Germinal center (tissue), 1 donor: ENCODE measurements around the gene NANOGP8.
"Not testable (repeated sequence)": the region's sequence is repeated elsewhere in the genome, so short reads cannot be mapped to it uniquely, and the experiment has no call there.

Source experiments
- DNase-seq: peaks from one replicate; pipeline ENCODE4 v3.0.0; 2012; ENCODE audit warnings: mixed read lengths, low spot score

Gene NANOGP8

GRCh38 chr15:35085176-35085919 is at the start of gene NANOGP8:
Gene NANOGP8 (minus strand): TSS chr15:35085295. CDS start chr15:35085110, 185 bp downstream.
- DNase-seq, result not testable (repeated sequence)

- no peak for DNase-seq
These were observed 49.2 kb upstream of the NANOGP8 start for GRCh38 chr15:35134299-35134698.

- no peak for DNase-seq
These were observed 45.1 kb upstream of the NANOGP8 start for GRCh38 chr15:35130245-35130644.

- DNase-seq, result no peak
These were observed 44.3 kb upstream of the NANOGP8 start for GRCh38 chr15:35129361-35129760.

GRCh38 chr15:35127717-35128116 is 42.6 kb upstream of the NANOGP8 start:
- DNase-seq, result no peak

GRCh38 chr15:35126236-35126635 is 41.1 kb upstream of the NANOGP8 start:
- no peak for DNase-seq

- no peak for DNase-seq
These were observed 38.6 kb upstream of the NANOGP8 start for GRCh38 chr15:35123743-35124142.

GRCh38 chr15:35121611-35122359 is 36.7 kb upstream of the NANOGP8 start:
- DNase-seq, result no peak

- DNase-seq, result no peak
These were observed 35.1 kb upstream of the NANOGP8 start for GRCh38 chr15:35120173-35120572.

GRCh38 chr15:35118960-35119359 is 33.9 kb upstream of the NANOGP8 start:
- DNase-seq, result no peak

- DNase-seq, result no peak
These were observed 32.6 kb upstream of the NANOGP8 start for GRCh38 chr15:35117543-35118265.

- no peak for DNase-seq
These were observed 30.1 kb upstream of the NANOGP8 start for GRCh38 chr15:35115155-35115725.

GRCh38 chr15:35112346-35112745 is 27.3 kb upstream of the NANOGP8 start:
- DNase-seq, result no peak

- DNase-seq, result no peak
These were observed 26.8 kb upstream of the NANOGP8 start for GRCh38 chr15:35111861-35112260.

- no peak for DNase-seq
These were observed 23.4 kb upstream of the NANOGP8 start for GRCh38 chr15:35108453-35108852.

- DNase-seq, result no peak
These were observed 22.5 kb upstream of the NANOGP8 start for GRCh38 chr15:35107561-35107960.

GRCh38 chr15:35107122-35107521 is 22.0 kb upstream of the NANOGP8 start:
- no peak for DNase-seq

- no peak for DNase-seq
These were observed 19.5 kb upstream of the NANOGP8 start for GRCh38 chr15:35104526-35105147.

GRCh38 chr15:35102186-35102585 is 17.1 kb upstream of the NANOGP8 start:
- DNase-seq, result no peak

GRCh38 chr15:35101335-35101734 is 16.2 kb upstream of the NANOGP8 start:
- DNase-seq, result no peak

GRCh38 chr15:35098737-35099136 is 13.6 kb upstream of the NANOGP8 start:
- no peak for DNase-seq

- DNase-seq, result no peak
These were observed 10.8 kb upstream of the NANOGP8 start for GRCh38 chr15:35095941-35096340.
